HG03432 (cell line): ENCODE data around the gene HAO2.
"Not testable (repeated sequence)": the region's sequence is repeated elsewhere in the genome, so short reads cannot be mapped to it uniquely, and the experiment has no call there.

Experiments
- ATAC-seq: cut with Tn5 transposase; IDR thresholded peaks from one replicate; pipeline ENCODE4 v1.9.1; 2021; ENCODE audit warnings: mild to moderate bottlenecking, moderate library complexity; ENCODE audit not compliant: unreplicated experiment

Gene HAO2

GRCh38 chr1:119368554-119368953 is at the start of gene HAO2:
Gene HAO2, plus strand, starts transcription at chr1:119368785. Its CDS starts 12,301 bp downstream, at chr1:119381086.
- ATAC-seq, result no peak

- ATAC-seq, result no peak
Measured at GRCh38 chr1:119320100-119320499, 48.5 kb upstream of the HAO2 start.

- no peak for ATAC-seq
Measured at GRCh38 chr1:119321666-119322419, 46.7 kb upstream of the HAO2 start.

- peak; percentile 89 for ATAC-seq
Measured at GRCh38 chr1:119323216-119323982, 45.2 kb upstream of the HAO2 start.

- no peak for ATAC-seq
Measured at GRCh38 chr1:119324198-119324597, 44.4 kb upstream of the HAO2 start.

GRCh38 chr1:119326251-119326650 is 42.3 kb upstream of the HAO2 start:
- no peak for ATAC-seq

GRCh38 chr1:119327094-119327449 is 41.5 kb upstream of the HAO2 start:
- ATAC-seq, result no peak

- ATAC-seq, result peak; percentile 31
Measured at GRCh38 chr1:119327450-119328155, 41.0 kb upstream of the HAO2 start.

GRCh38 chr1:119329541-119330461 is 38.8 kb upstream of the HAO2 start:
- ATAC-seq, result no peak

GRCh38 chr1:119330466-119331189 is 38.0 kb upstream of the HAO2 start:
- no peak for ATAC-seq

- no peak for ATAC-seq
Measured at GRCh38 chr1:119331190-119331515, 37.4 kb upstream of the HAO2 start.

GRCh38 chr1:119331915-119332314 is 36.7 kb upstream of the HAO2 start:
- no peak for ATAC-seq

- no peak for ATAC-seq
Measured at GRCh38 chr1:119332622-119333021, 36.0 kb upstream of the HAO2 start.

- no peak for ATAC-seq
Measured at GRCh38 chr1:119333163-119333896, 35.3 kb upstream of the HAO2 start.

- not testable (repeated sequence) for ATAC-seq
Measured at GRCh38 chr1:119333897-119334250, 34.7 kb upstream of the HAO2 start.

GRCh38 chr1:119336848-119337247 is 31.7 kb upstream of the HAO2 start:
- ATAC-seq, result no peak

GRCh38 chr1:119338004-119338403 is 30.6 kb upstream of the HAO2 start:
- ATAC-seq, result no peak

GRCh38 chr1:119338757-119339156 is 29.8 kb upstream of the HAO2 start:
- no peak for ATAC-seq

- no peak for ATAC-seq
Measured at GRCh38 chr1:119340861-119341261, 27.7 kb upstream of the HAO2 start.
